B cell (primary cell): ENCODE results near the gene ALG1. TPM values are rescaled to one million over a fixed set of nuclear protein-coding genes. Genes with fewer than 3 reads are reported as not detected.
A peak's percentile ranks its signal among the peaks of the same experiment; 100 is the strongest.
"Not testable (repeated sequence)": the region's sequence is repeated elsewhere in the genome, so short reads cannot be mapped to it uniquely, and the experiment has no call there.

Experiments used
- ATAC-seq: fragments of 200-7000 bp; cut with Tn5 transposase; one replicate; pipeline ENCODE4 v1.10.0; 2021; ENCODE audit warnings: low read depth, mild to moderate bottlenecking, moderate number of reproducible peaks, moderate library complexity
- CTCF ChIA-PET: fragments of 350-600 bp; sonication (Branson Sonifier 250); formaldehyde crosslinking; loops from one replicate; lab custom pipeline; 2021; ENCODE audit warnings: antibody characterized with exemption, inconsistent platforms; lab: Charles Lee
- POLR2A ChIA-PET: fragments of 350-600 bp; sonication (Branson Sonifier 250); formaldehyde crosslinking; loops from one replicate; lab custom pipeline; 2021; ENCODE audit warnings: antibody characterized with exemption; lab: Charles Lee
- DNase-seq: peaks from one replicate; pipeline ENCODE4 v3.0.0; 2013
- H2AFZ ChIP-seq: 2 replicates; pipeline ENCODE4 v1.6.1; 2012; ENCODE audit warnings: mild to moderate bottlenecking, low read depth, low read length; ENCODE audit not compliant: insufficient read depth, poor library complexity, severe bottlenecking
- H3K27ac ChIP-seq, 2 donors: 1 replicate in 1 of 2; 2 replicates in 1 of 2; pipeline ENCODE4 v1.5.1; 2012 to 2013; ENCODE audit warnings: low read length in 2 of 2, mild to moderate bottlenecking in 2 of 2, moderate library complexity in 1 of 2
- H3K27me3 ChIP-seq, 4 experiments: fragments of 200-600 bp in 1 of 4; sonication (generic) in 1 of 4; replicated peaks in 1 of 4; 1 replicate in 2 of 4; 2 replicates in 2 of 4; pipeline versions ENCODE4 v1.6.1 to v1.7.0; 2013 to 2016; ENCODE audit warnings: low read length in 3 of 4, mild to moderate bottlenecking in 2 of 4, mixed read lengths in 1 of 4, moderate library complexity in 1 of 4; ENCODE audit not compliant: insufficient read depth in 4 of 4, control insufficient read depth in 3 of 4; ENCODE audit errors: control extremely low read depth in 1 of 4
- H3K36me3 ChIP-seq, 2 experiments: replicated peaks in 1 of 2; 1 replicate in 1 of 2; 2 replicates in 1 of 2; pipeline versions ENCODE4 v1.6.1 to v1.7.1; 2013; ENCODE audit warnings: low read length in 1 of 2; ENCODE audit not compliant: insufficient read depth in 2 of 2, control insufficient read depth in 1 of 2; ENCODE audit errors: control extremely low read depth in 1 of 2, extremely low read depth in 1 of 2
- H3K4me1 ChIP-seq, 2 donors: fragments of 200-600 bp in 1 of 2; sonication (generic) in 1 of 2; 1 replicate in 1 of 2; 2 replicates in 1 of 2; pipeline versions ENCODE4 v1.5.1 to v1.6.1; 2013 to 2017; ENCODE audit warnings: low read length in 2 of 2; ENCODE audit not compliant: control insufficient read depth in 2 of 2, insufficient read depth in 2 of 2
- H3K4me2 ChIP-seq: replicated peaks from 2 replicates; pipeline ENCODE3; 2012; ENCODE audit warnings: mild to moderate bottlenecking, low read depth, low read length; ENCODE audit not compliant: poor library complexity, severe bottlenecking
- H3K4me3 ChIP-seq, 5 experiments: fragments of 200-600 bp in 1 of 5; sonication (generic) in 1 of 5; 1 replicate in 3 of 5; 2 replicates in 2 of 5; pipeline versions ENCODE4 v1.5.1 to v1.7.0; 2011 to 2016; ENCODE audit warnings: low read length in 4 of 5, mild to moderate bottlenecking in 4 of 5, low read depth in 2 of 5, control low read depth in 1 of 5, moderate library complexity in 1 of 5; ENCODE audit not compliant: insufficient read depth in 1 of 5; ENCODE audit errors: control extremely low read depth in 1 of 5, extremely low read depth in 1 of 5
- H3K79me2 ChIP-seq: fragments of 200-600 bp; sonication (generic); one replicate; pipeline ENCODE4 v1.6.0; 2016; ENCODE audit warnings: low read length; ENCODE audit not compliant: control insufficient read depth, insufficient read depth
- H3K9ac ChIP-seq: fragments of 200-600 bp; sonication (generic); 2 replicates; pipeline ENCODE4 v1.6.1; 2017; ENCODE audit warnings: mild to moderate bottlenecking, low read length, moderate library complexity
- H3K9me3 ChIP-seq, 3 donors: one replicate each; pipeline versions ENCODE4 v1.6.1 to v1.7.1; 2013; ENCODE audit warnings: low read length in 2 of 3; ENCODE audit not compliant: control insufficient read depth in 2 of 3, insufficient read depth in 1 of 3; ENCODE audit errors: control extremely low read depth in 1 of 3
- H4K20me1 ChIP-seq: 2 replicates; pipeline ENCODE4 v1.6.0; 2012; ENCODE audit warnings: mild to moderate bottlenecking, low read length; ENCODE audit not compliant: insufficient read depth, control insufficient read depth, poor library complexity, severe bottlenecking
- H3K27ac Mint-ChIP-seq: one replicate; pipeline ENCODE4 v1.8.0; 2021; ENCODE audit warnings: mixed read lengths
- H3K27me3 Mint-ChIP-seq: one replicate; pipeline ENCODE4 v1.8.0; 2021; ENCODE audit warnings: mixed read lengths
- H3K4me1 Mint-ChIP-seq: one replicate; pipeline ENCODE4 v1.8.0; 2021; ENCODE audit warnings: mixed read lengths
- H3K4me3 Mint-ChIP-seq: one replicate; pipeline ENCODE4 v1.8.0; 2021; ENCODE audit warnings: mixed read lengths
- H3K9me3 Mint-ChIP-seq: one replicate; pipeline ENCODE4 v1.8.0; 2022; ENCODE audit warnings: mixed read lengths; ENCODE audit not compliant: insufficient read depth
- CTCF ChIP-seq: fragments of 200-600 bp; IDR thresholded peaks from one replicate; pipeline ENCODE4 v1.8.0; 2022; ENCODE audit warnings: antibody characterized with exemption, mild to moderate bottlenecking
- WGBS: methylation state at CpG from one replicate; pipeline ENCODE4 v1.1.5; 2013; ENCODE audit warnings: missing lambda C conversion rate; ENCODE audit not compliant: insufficient coverage; 5-methylcytosine and 5-hydroxymethylcytosine counted together
- intact Hi-C: fragments of 100-400 bp; cut with micrococcal nuclease; formaldehyde crosslinking; loops from one replicate; pipeline ENCODE4 v1.10.0; 2022
- polyA plus RNA-seq: library from polyadenylated mRNA; depleted of rRNA; stranded (reverse); fragments of >200 nt; gene quantifications from 2 replicates; pipeline ENCODE4 v1.2.3, GENCODE V29; 2012
- total RNA-seq, 2 donors: library from RNA; stranded (reverse); fragments of 120-200 nt in 1 of 2; gene quantifications; 1 replicate in 1 of 2; 2 replicates in 1 of 2; pipeline versions ENCODE4 v1.2.3 to v1.2.4, GENCODE V29; 2013 to 2022

The ALG1 gene
- total and polyA plus RNA-seq, 2 donors (not counting 1 experiment from before 2014, with no cell fraction given): 12.2 to 24.2 TPM

GRCh38 chr16:5084802-5085201 is 13.2 kb downstream of the ALG1 start:
- H3K4me3 Mint-ChIP-seq, H3K27ac ChIP-seq, H3K9me3 Mint-ChIP-seq, H3K4me2 ChIP-seq, ATAC-seq, H2AFZ ChIP-seq, H3K27me3 Mint-ChIP-seq, H4K20me1 ChIP-seq, H3K4me3 ChIP-seq, POLR2A ChIA-PET, H3K27me3 ChIP-seq, H3K9ac ChIP-seq, H3K27ac Mint-ChIP-seq, H3K36me3 ChIP-seq, H3K4me1 Mint-ChIP-seq, H3K4me1 ChIP-seq, H3K79me2 ChIP-seq, H3K9me3 ChIP-seq: not testable (repeated sequence)
- intact Hi-C loops: loop anchor here (1.0 kb wide), 1 partner anchor 29 kb away; no protein-coding TSS in a partner anchor
- CTCF ChIA-PET: interaction anchor here (0.7 to 1.1 kb wide), 3 partner anchors 10 to 536 kb away, joined by 3 to 6 read pairs (median 4); no protein-coding TSS in a partner anchor
- DNase-seq: peak; percentile 56
- peak; percentile 69 for TF ChIP-seq CTCF
- 85% methylated on average over 10 of the region's 10 CpGs for WGBS

GRCh38 chr16:5085716-5086115 is 14.1 kb downstream of the ALG1 start:
- H4K20me1 ChIP-seq, POLR2A ChIA-PET, H3K4me3 Mint-ChIP-seq, H3K27ac ChIP-seq, H3K4me3 ChIP-seq, H3K4me1 Mint-ChIP-seq, H2AFZ ChIP-seq, H3K9me3 ChIP-seq, H3K79me2 ChIP-seq, H3K9me3 Mint-ChIP-seq, intact Hi-C loops, H3K36me3 ChIP-seq, DNase-seq, H3K4me1 ChIP-seq, H3K9ac ChIP-seq, H3K27me3 ChIP-seq, H3K27ac Mint-ChIP-seq, ATAC-seq, H3K4me2 ChIP-seq, H3K27me3 Mint-ChIP-seq: not testable (repeated sequence)
- WGBS: 97% methylated on average over 10 of the region's 11 CpGs
- CTCF ChIA-PET: interaction anchor here (0.6 to 0.7 kb wide), 2 partner anchors 195 to 737 kb away, joined by 3 read pairs; no protein-coding TSS in a partner anchor

- H3K4me3 Mint-ChIP-seq, H3K79me2 ChIP-seq, H2AFZ ChIP-seq, H3K27ac ChIP-seq, H3K9ac ChIP-seq, POLR2A ChIA-PET, H3K9me3 Mint-ChIP-seq, H3K27me3 Mint-ChIP-seq, CTCF ChIA-PET, H4K20me1 ChIP-seq, H3K36me3 ChIP-seq, H3K4me1 ChIP-seq, intact Hi-C loops, H3K4me3 ChIP-seq, H3K4me2 ChIP-seq, H3K27me3 ChIP-seq, DNase-seq, H3K4me1 Mint-ChIP-seq, H3K27ac Mint-ChIP-seq, ATAC-seq, H3K9me3 ChIP-seq: not testable (repeated sequence)
- 97% methylated on average over 13 of the region's 18 CpGs for WGBS
Measured at GRCh38 chr16:5088086-5088790, 16.6 kb downstream of the ALG1 start.
